DND-41 (cell line): ENCODE measurements around the gene PTX3.

Source experiments
- ATAC-seq: fragments of 200-7000 bp; cut with Tn5 transposase; 3 replicates; pipeline ENCODE4 v1.9.1; 2021; ENCODE audit warnings: low read depth; ENCODE audit not compliant: insufficient read depth
- DNase-seq: peaks from one replicate; pipeline ENCODE4 v3.0.0-alpha.2; 2020
- H2AFZ ChIP-seq: 2 replicates; pipeline ENCODE4 v1.6.0; 2012; ENCODE audit warnings: low read depth, low read length
- H3K27ac ChIP-seq: 2 replicates; pipeline ENCODE4 v1.5.1; 2012; ENCODE audit warnings: low read length, inconsistent platforms
- H3K27me3 ChIP-seq: fragments of 200-600 bp; sonication (generic); 2 replicates; pipeline ENCODE4 v1.6.0; 2012; ENCODE audit warnings: low read length, mild to moderate bottlenecking, inconsistent platforms; ENCODE audit not compliant: insufficient read depth, poor library complexity
- H3K36me3 ChIP-seq: 2 replicates; pipeline ENCODE4 v1.5.1; 2012; ENCODE audit warnings: low read length, inconsistent platforms; ENCODE audit not compliant: insufficient read depth
- H3K4me1 ChIP-seq: 2 replicates; pipeline ENCODE4 v1.5.1; 2012; ENCODE audit warnings: mild to moderate bottlenecking, low read length; ENCODE audit not compliant: insufficient read depth
- H3K4me2 ChIP-seq: 2 replicates; pipeline ENCODE4 v1.6.0; 2012; ENCODE audit warnings: mild to moderate bottlenecking, moderate library complexity, low read length, inconsistent platforms; ENCODE audit not compliant: insufficient read depth
- H3K4me3 ChIP-seq, 2 experiments: fragments of 200-600 bp in 1 of 2; shearing (Covaris generic) in 1 of 2; 2 replicates each; pipeline ENCODE4 v1.5.1; 2012 to 2016; ENCODE audit warnings: inconsistent platforms in 2 of 2, low read length in 2 of 2, mild to moderate bottlenecking in 2 of 2, low read depth in 1 of 2, moderate library complexity in 1 of 2
- H3K79me2 ChIP-seq: 2 replicates; pipeline ENCODE4 v1.6.0; 2012; ENCODE audit warnings: low read length, inconsistent platforms; ENCODE audit not compliant: insufficient read depth
- H3K9ac ChIP-seq: 2 replicates; pipeline ENCODE4 v1.6.0; 2012; ENCODE audit warnings: low read depth, mild to moderate bottlenecking, inconsistent platforms, low read length, moderate library complexity
- H3K9me3 ChIP-seq: 2 replicates; pipeline ENCODE4 v1.5.1; 2012; ENCODE audit warnings: low read length, moderate library complexity, mild to moderate bottlenecking, inconsistent platforms; ENCODE audit not compliant: insufficient read depth, severe bottlenecking
- H4K20me1 ChIP-seq: 2 replicates; pipeline ENCODE4 v1.6.0; 2012; ENCODE audit warnings: low read length; ENCODE audit not compliant: insufficient read depth
- CTCF ChIP-seq: IDR thresholded peaks from 2 replicates; pipeline ENCODE4 v1.5.1; 2012; ENCODE audit warnings: borderline replicate concordance, low read length, moderate library complexity, mild to moderate bottlenecking; ENCODE audit not compliant: poor library complexity, severe bottlenecking; ENCODE audit errors: extremely low read depth
- EZH2 ChIP-seq: IDR thresholded peaks from 3 replicates; pipeline ENCODE4 v1.6.1; 2012; ENCODE audit warnings: borderline replicate concordance, low read depth, mild to moderate bottlenecking, moderate library complexity, low read length, inconsistent platforms; ENCODE audit not compliant: severe bottlenecking

PTX3 gene

GRCh38 chr3:157409516-157409915 is 27.1 kb upstream of the PTX3 start:
- H3K4me2 ChIP-seq = no peak overlapping the region
- DNase-seq (no peak), ATAC-seq (no peak)
- peaks cover 2% of the 10 kb centered on the region for H3K27me3 ChIP-seq
- H3K9me3 ChIP-seq = no peaks in the 10 kb centered on the region
- no peak overlapping the region for H3K27ac ChIP-seq
- H3K79me2 ChIP-seq = no peaks in the 10 kb centered on the region
- no peak overlapping the region for H2AFZ ChIP-seq
- H3K9ac ChIP-seq = no peak overlapping the region
- H4K20me1 ChIP-seq = no peaks in the 10 kb centered on the region
- H3K4me3 ChIP-seq = no peak overlapping the region
- no peaks in the 10 kb centered on the region for H3K4me1 ChIP-seq
- no peaks in the 10 kb centered on the region for H3K36me3 ChIP-seq
- TF ChIP-seq EZH2 = no peak
- no peak for TF ChIP-seq CTCF

GRCh38 chr3:157410945-157411344 is 25.7 kb upstream of the PTX3 start:
- no peak overlapping the region for H2AFZ ChIP-seq
- H3K79me2 ChIP-seq = no peaks in the 10 kb centered on the region
- H4K20me1 ChIP-seq = no peaks in the 10 kb centered on the region
- H3K27ac ChIP-seq = no peak overlapping the region
- H3K9me3 ChIP-seq = no peaks in the 10 kb centered on the region
- H3K4me2 ChIP-seq = no peak overlapping the region
- H3K9ac ChIP-seq = no peak overlapping the region
- H3K27me3 ChIP-seq = peaks cover 2% of the 10 kb centered on the region
- H3K36me3 ChIP-seq = no peaks in the 10 kb centered on the region
- H3K4me3 ChIP-seq = no peak overlapping the region
- DNase-seq = no peak
- no peak for TF ChIP-seq CTCF
- no peak for TF ChIP-seq EZH2
- no peak for ATAC-seq
- no peaks in the 10 kb centered on the region for H3K4me1 ChIP-seq

- no peak for ATAC-seq
- Histone ChIP-seq H3K79me2 (no peaks in the 10 kb centered on the region), H3K4me3 (no peak overlapping the region), H3K4me2 (no peak overlapping the region), H4K20me1 (no peaks in the 10 kb centered on the region), H3K4me1 (no peaks in the 10 kb centered on the region), H3K9ac (no peak overlapping the region), H2AFZ (no peak overlapping the region), H3K27ac (no peak overlapping the region), H3K36me3 (no peaks in the 10 kb centered on the region), H3K9me3 (no peaks in the 10 kb centered on the region), H3K27me3 (peaks cover 2% of the 10 kb centered on the region)
- TF ChIP-seq EZH2 (no peak), CTCF (no peak)
- DNase-seq = no peak
Observed at GRCh38 chr3:157412323-157412855, 24.3 kb upstream of the PTX3 start.

GRCh38 chr3:157414861-157415260 is 21.8 kb upstream of the PTX3 start:
- no peaks in the 10 kb centered on the region for H3K36me3 ChIP-seq
- H3K79me2 ChIP-seq = no peaks in the 10 kb centered on the region
- H3K4me3 ChIP-seq = no peak overlapping the region
- no peaks in the 10 kb centered on the region for H3K4me1 ChIP-seq
- DNase-seq = no peak
- no peaks in the 10 kb centered on the region for H4K20me1 ChIP-seq
- no peak overlapping the region for H3K4me2 ChIP-seq
- no peak overlapping the region for H3K27ac ChIP-seq
- H2AFZ ChIP-seq = no peak overlapping the region
- no peak overlapping the region for H3K9ac ChIP-seq
- no peaks in the 10 kb centered on the region for H3K27me3 ChIP-seq
- ATAC-seq = no peak
- TF ChIP-seq CTCF (no peak), EZH2 (no peak)
- no peaks in the 10 kb centered on the region for H3K9me3 ChIP-seq
